Epithelial cell of proximal tubule (primary cell): ENCODE measurements around the gene PCDHB13. TPM values are rescaled to one million over a fixed set of nuclear protein-coding genes. Genes with fewer than 3 reads are reported as not detected.
"Not testable (repeated sequence)": the region's sequence is repeated elsewhere in the genome, so short reads cannot be mapped to it uniquely, and the experiment has no call there.

Source experiments
- DNase-seq: peaks from one replicate; pipeline ENCODE4 v3.0.0-alpha.2; 2011; ENCODE audit warnings: low read depth
- H3K4me3 ChIP-seq: 2 replicates; pipeline ENCODE4 v1.5.1; 2011; ENCODE audit warnings: low read depth, mild to moderate bottlenecking, low read length
- total RNA-seq: library from RNA; depleted of rRNA; stranded (reverse); fragments of >200 nt; gene quantifications from 2 replicates; pipeline ENCODE4 v1.2.3, GENCODE V29; 2015
- TF ChIP-seq, protein P1 (sequence below): conservative IDR thresholded peaks from 2 replicates; pipeline ENCODE4 v1.5.1; 2012; ENCODE audit warnings: low read depth, mild to moderate bottlenecking, low read length

The PCDHB13 gene
- total RNA-seq, 1 donor from 2014 or later: 0.23 TPM

DNA sequence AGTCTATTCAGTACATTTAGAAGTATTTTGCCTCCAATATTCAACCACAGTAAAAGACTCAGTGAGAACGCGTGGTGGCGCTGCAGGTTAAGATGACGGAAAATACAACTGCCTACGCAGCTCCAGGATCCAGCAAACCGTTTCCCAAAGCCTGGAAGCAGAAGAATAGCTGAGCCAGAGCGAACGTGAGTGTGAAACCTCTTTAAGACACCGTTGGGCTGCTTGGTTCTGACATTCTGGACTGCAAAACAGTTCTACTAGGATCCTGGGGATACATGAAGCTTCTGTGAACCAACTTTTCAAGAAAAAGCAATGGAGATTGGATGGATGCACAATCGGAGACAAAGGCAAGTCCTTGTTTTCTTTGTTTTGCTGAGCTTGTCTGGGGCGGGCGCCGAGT lies 31.5 kb upstream of the PCDHB13 start, which contains the start of gene PCDHB16:
TSS of gene PCDHB16 (plus strand) at position 140 of the 400 bp plus-strand sequence. CDS start at position 313, 173 bp downstream.
- peak within 1 kb of the TSS; percentile 22 for H3K4me3 ChIP-seq
- TF ChIP-seq, protein P1, sequence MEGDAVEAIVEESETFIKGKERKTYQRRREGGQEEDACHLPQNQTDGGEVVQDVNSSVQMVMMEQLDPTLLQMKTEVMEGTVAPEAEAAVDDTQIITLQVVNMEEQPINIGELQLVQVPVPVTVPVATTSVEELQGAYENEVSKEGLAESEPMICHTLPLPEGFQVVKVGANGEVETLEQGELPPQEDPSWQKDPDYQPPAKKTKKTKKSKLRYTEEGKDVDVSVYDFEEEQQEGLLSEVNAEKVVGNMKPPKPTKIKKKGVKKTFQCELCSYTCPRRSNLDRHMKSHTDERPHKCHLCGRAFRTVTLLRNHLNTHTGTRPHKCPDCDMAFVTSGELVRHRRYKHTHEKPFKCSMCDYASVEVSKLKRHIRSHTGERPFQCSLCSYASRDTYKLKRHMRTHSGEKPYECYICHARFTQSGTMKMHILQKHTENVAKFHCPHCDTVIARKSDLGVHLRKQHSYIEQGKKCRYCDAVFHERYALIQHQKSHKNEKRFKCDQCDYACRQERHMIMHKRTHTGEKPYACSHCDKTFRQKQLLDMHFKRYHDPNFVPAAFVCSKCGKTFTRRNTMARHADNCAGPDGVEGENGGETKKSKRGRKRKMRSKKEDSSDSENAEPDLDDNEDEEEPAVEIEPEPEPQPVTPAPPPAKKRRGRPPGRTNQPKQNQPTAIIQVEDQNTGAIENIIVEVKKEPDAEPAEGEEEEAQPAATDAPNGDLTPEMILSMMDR: peak; percentile 39
- DNase-seq: no peak

DNA sequence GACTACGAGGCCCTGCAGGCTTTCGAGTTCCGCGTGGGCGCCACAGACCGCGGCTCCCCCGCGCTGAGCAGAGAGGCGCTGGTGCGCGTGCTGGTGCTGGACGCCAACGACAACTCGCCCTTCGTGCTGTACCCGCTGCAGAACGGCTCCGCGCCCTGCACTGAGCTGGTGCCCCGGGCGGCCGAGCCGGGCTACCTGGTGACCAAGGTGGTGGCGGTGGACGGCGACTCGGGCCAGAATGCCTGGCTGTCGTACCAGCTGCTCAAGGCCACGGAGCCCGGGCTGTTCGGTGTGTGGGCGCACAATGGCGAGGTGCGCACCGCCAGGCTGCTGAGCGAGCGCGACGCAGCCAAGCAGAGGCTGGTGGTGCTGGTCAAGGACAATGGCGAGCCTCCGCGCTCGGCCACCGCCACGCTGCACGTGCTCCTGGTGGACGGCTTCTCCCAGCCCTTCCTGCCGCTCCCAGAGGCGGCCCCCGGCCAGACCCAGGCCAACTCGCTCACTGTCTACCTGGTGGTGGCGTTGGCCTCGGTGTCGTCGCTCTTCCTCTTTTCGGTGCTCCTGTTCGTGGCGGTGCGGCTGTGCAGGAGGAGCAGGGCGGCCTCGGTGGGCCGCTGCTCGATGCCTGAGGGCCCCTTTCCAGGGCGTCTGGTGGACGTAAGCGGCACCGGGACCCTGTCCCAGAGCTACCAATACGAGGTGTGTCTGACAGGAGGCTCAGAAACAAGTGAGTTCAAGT lies 29.4 kb upstream of the PCDHB13 start:
- DNase-seq, H3K4me3 ChIP-seq: not testable (repeated sequence)

DNA sequence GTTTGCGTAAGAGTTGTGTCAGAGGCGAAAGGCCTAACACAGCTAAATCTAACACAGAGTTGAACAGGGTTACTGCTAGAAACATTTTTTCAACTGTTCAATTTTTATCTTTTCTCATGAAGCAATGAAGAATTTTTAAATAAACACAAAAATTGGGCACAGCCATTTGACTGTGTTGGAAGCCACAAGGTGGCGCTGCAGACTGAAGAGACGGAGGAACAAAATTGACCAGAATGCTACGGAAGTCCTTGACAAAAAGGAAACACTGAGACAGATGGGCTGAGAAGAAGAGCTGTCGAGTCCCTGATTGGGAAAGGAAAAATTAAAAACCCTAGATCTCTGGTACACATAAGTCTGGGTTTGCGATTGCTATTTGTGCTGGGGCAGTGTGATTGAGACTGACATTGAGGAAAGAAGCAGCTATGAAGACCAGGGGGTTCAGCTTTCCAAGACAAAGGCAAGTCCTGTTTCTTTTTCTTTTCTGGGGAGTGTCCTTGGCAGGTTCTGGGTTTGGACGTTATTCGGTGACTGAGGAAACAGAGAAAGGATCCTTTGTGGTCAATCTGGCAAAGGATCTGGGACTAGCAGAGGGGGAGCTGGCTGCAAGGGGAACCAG lies 26.7 kb upstream of the PCDHB13 start, which contains the start of gene PCDHB9:
TSS of gene PCDHB9 (plus strand) at position 265 of the 616 bp plus-strand sequence. CDS start at position 423, 158 bp downstream.
- TF ChIP-seq, protein P1: peak; percentile 38
- H3K4me3 ChIP-seq: no peak within 1 kb of the TSS
- no peak for DNase-seq

DNA sequence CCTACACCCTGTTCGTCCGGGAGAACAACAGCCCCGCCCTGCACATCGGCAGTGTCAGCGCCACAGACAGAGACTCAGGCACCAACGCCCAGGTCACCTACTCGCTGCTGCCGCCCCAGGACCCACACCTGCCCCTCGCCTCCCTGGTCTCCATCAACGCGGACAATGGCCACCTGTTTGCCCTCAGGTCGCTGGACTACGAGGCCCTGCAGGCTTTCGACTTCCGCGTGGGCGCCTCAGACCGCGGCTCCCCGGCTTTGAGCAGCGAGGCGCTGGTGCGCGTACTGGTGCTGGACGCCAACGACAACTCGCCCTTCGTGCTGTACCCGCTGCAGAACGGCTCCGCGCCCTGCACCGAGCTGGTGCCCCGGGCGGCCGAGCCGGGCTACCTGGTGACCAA lies 25.0 kb upstream of the PCDHB13 start:
- not testable (repeated sequence) for H3K4me3 ChIP-seq, DNase-seq

DNA sequence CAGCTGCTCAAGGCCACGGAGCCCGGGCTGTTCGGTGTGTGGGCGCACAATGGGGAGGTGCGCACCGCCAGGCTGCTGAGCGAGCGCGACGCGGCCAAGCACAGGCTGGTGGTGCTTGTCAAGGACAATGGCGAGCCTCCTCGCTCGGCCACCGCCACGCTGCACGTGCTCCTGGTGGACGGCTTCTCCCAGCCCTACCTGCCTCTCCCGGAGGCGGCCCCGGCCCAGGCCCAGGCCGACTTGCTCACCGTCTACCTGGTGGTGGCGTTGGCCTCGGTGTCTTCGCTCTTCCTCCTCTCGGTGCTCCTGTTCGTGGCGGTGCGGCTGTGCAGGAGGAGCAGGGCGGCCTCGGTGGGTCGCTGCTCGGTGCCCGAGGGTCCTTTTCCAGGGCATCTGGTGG lies 24.6 kb upstream of the PCDHB13 start:
- not testable (repeated sequence) for H3K4me3 ChIP-seq, DNase-seq

DNA sequence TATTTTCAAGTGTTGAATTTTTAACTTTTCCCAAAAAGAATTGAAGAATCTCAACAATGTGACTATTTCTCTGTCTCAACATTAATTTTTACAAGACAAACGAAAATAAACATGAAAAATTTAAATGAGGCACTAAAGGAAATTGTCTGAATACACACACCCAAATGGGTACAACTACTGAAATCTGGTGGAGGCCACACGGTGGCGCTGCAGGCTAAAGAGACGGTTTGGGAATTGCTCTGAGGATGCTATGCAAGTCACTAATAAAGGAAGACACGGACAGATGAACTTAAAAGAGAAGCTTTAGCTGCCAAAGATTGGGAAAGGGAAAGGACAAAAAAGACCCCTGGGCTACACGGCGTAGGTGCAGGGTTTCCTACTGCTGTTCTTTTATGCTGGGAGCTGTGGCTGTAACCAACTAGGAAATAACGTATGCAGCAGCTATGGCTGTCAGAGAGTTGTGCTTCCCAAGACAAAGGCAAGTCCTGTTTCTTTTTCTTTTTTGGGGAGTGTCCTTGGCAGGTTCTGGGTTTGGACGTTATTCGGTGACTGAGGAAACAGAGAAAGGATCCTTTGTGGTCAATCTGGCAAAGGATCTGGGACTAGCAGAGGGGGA lies 21.5 kb upstream of the PCDHB13 start, which contains the start of gene PCDHB10:
TSS of gene PCDHB10 (plus strand) at position 244 of the 616 bp plus-strand sequence. CDS start at position 444, 200 bp downstream.
- TF ChIP-seq, protein P1: peak; percentile 48
- DNase-seq: no peak
- no peak within 1 kb of the TSS for H3K4me3 ChIP-seq

DNA sequence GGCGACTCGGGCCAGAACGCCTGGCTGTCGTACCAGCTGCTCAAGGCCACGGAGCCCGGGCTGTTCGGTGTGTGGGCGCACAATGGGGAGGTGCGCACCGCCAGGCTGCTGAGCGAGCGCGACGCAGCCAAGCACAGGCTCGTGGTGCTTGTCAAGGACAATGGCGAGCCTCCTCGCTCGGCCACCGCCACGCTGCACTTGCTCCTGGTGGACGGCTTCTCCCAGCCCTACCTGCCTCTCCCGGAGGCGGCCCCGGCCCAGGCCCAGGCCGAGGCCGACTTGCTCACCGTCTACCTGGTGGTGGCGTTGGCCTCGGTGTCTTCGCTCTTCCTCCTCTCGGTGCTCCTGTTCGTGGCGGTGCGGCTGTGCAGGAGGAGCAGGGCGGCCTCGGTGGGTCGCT lies 19.4 kb upstream of the PCDHB13 start:
- not testable (repeated sequence) for DNase-seq, H3K4me3 ChIP-seq

DNA sequence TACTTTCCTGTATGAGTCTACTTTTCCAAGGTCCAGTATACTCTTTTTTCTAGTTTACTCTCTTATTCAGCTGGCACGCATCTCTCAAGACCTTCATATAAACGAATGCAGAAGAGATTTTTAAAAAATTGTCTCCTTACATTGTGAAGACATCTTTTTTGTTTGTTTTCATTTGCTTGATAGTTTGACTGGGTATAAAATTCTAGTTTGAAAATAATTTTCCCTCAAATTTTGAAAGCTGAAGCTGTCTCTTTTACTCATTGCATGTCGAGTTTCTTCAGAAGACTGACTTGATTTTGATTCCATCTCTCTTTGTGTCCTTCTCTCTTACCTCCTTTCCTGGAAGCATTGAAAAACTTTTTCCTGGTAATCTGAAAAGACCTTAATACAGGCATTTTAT lies 17.4 kb upstream of the PCDHB13 start:
- no peak for DNase-seq
- TF ChIP-seq, protein P1: no peak
- no peak overlapping the region for H3K4me3 ChIP-seq
